Activated naive CD4-positive, alpha-beta T cell treated with anti-CD3 and anti-CD28 coated beads, Interleukin-2, amount 10 ng/mL, durations not matched to agents 7 days and 5 days (primary cell): ENCODE results near the gene GATD1.
A peak's percentile ranks its signal among the peaks of the same experiment; 100 is the strongest.

Source experiments
- CTCF ChIA-PET: fragments of 350-600 bp; sonication (Branson Sonifier 250); formaldehyde crosslinking; loops from one replicate; lab custom pipeline; 2021; ENCODE audit warnings: antibody characterized with exemption; lab: Charles Lee
- DNase-seq: peaks from one replicate; pipeline ENCODE4 v3.0.0-alpha.2; 2020
- H3K27ac Mint-ChIP-seq: one replicate; pipeline ENCODE4 v1.8.0; 2021; ENCODE audit warnings: mild to moderate bottlenecking, moderate library complexity, mixed read lengths
- H3K27me3 Mint-ChIP-seq: one replicate; pipeline ENCODE4 v1.8.0; 2021; ENCODE audit warnings: mild to moderate bottlenecking, mixed read lengths
- H3K36me3 Mint-ChIP-seq: one replicate; pipeline ENCODE4 v1.8.0; 2021; ENCODE audit warnings: mixed read lengths
- H3K4me1 Mint-ChIP-seq: one replicate; pipeline ENCODE4 v1.8.0; 2021; ENCODE audit warnings: mixed read lengths
- H3K4me3 Mint-ChIP-seq: one replicate; pipeline ENCODE4 v1.8.0; 2021; ENCODE audit warnings: mild to moderate bottlenecking, moderate library complexity, mixed read lengths
- H3K9me3 Mint-ChIP-seq: one replicate; pipeline ENCODE4 v1.8.0; 2021; ENCODE audit warnings: mixed read lengths

Gene GATD1

DNA sequence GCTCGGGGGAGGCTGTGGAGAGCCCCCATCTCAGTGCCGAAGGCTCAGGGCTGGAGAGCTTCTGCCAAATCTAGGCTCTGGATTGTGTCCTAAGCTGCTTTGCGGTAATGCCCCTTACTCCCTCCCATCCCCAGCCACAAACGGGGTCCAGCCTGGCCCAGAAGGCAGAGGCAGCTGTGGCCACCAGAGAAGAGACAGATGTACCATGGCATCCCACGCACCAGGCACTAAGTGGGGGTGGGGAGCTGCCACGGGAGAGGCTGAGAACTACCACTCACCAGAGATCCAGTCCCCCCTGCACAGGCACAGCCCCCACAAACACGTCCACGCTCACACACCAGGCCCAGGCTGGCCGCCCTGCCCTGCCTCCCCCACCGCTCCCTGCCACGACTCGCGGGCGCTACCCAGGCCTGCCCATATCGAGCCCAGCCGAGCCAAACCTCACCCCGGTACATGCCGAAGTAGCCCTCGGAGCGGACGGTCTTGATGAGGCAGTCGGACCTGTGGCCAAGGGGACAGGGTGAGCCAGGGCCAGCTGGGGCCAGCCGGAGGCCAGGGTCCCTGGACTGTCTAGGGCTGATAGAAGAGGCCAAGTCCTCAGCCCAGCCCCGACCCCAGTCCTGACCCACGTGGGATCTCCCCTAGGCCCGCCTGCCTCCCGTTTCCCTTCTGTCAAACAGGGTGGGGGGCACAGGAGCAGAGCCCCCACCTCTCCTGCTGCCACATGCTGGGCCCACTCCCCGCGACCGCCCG, 16.9 kb upstream of the GATD1 start:
- Mint-ChIP-seq H3K27me3 (peaks cover 6% of the 10 kb centered on the region), H3K36me3 (peaks cover 10% of the 10 kb centered on the region), H3K4me1 (peaks cover 16% of the 10 kb centered on the region), H3K9me3 (no peaks in the 10 kb centered on the region), H3K27ac (peak overlapping the region; percentile 24), H3K4me3 (peak overlapping the region; percentile 54)
- CTCF ChIA-PET = interaction anchor here (1.2 kb wide), 1 partner anchor 16 kb away, joined by 3 read pairs; no protein-coding TSS in a partner anchor
- no peak for DNase-seq

DNA sequence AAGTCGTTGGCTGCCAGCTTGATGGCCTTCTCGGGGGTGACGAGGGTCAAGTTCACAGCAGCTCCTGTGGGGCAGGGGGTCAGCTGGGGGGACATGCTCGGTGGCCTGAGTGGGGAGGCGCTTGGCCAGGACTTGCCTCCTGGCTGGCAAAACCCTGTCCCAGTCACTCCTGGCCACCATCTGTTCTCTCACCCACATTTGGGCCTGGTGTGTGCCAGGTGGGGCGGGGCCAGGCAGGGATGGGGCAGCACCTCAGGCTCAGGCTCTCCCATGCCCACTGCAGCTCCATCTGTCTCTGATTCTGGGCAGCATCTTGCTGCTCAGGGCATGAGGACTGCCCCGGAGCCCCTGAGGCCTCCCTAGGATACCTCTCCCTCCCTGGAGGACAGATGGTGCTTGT, 16.3 kb upstream of the GATD1 start:
- Mint-ChIP-seq H3K27me3 (peaks cover 7% of the 10 kb centered on the region), H3K27ac (no peak overlapping the region), H3K36me3 (peaks cover 10% of the 10 kb centered on the region), H3K4me3 (peak overlapping the region; percentile 41), H3K9me3 (no peaks in the 10 kb centered on the region), H3K4me1 (peaks cover 20% of the 10 kb centered on the region)
- no peak for DNase-seq
- CTCF ChIA-PET = interaction anchor here (1.2 kb wide), 1 partner anchor 15 kb away, joined by 3 read pairs; no protein-coding TSS in a partner anchor

DNA sequence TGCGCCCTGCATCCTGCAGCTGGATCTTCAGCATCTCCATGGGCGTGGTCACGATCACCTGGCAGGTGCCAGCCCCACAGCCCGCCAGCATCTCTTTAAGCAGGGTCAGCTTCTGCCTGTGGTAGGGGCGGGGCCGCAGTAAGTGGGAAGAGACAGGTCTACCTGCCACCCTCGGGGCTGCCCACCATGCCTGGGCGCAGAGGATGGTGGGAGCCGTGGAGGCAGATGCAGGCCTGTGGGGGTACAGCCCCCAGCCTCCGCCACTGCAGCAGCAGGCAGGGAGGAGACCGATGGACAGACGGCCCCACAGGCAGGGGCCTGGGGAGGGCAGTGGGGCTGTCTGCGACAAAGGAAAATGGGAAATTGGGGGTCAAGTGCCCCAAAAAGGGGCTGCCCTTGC, 15.6 kb upstream of the GATD1 start:
- Mint-ChIP-seq H3K27me3 (peaks cover 7% of the 10 kb centered on the region), H3K9me3 (no peaks in the 10 kb centered on the region), H3K36me3 (peaks cover 10% of the 10 kb centered on the region), H3K27ac (no peak overlapping the region), H3K4me1 (peaks cover 21% of the 10 kb centered on the region), H3K4me3 (no peak overlapping the region)
- CTCF ChIA-PET = interaction anchor here (1.2 kb wide), 1 partner anchor 15 kb away, joined by 3 read pairs; no protein-coding TSS in a partner anchor
- no peak for DNase-seq

DNA sequence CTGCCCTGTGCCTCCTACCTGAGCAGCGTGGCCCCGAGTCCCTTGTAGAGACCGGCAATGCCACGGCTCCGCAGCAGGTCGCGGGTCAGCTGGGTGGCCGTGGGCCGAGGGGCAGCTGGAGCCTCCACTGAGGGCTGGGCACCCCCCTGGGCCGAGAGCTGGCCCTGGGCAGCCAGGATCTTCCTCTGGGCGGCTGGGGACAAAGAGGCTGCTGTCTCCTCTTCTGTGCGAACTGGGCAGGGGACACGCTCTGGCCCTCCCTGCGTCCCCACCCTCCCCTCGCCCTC, 15.2 kb upstream of the GATD1 start:
- DNase-seq = no peak
- H3K27ac Mint-ChIP-seq = no peak overlapping the region
- H3K36me3 Mint-ChIP-seq = peaks cover 10% of the 10 kb centered on the region
- CTCF ChIA-PET = no interaction called here
- H3K4me3 Mint-ChIP-seq = no peak overlapping the region
- peaks cover 22% of the 10 kb centered on the region for H3K4me1 Mint-ChIP-seq
- H3K9me3 Mint-ChIP-seq = no peaks in the 10 kb centered on the region
- H3K27me3 Mint-ChIP-seq = peaks cover 7% of the 10 kb centered on the region

DNA sequence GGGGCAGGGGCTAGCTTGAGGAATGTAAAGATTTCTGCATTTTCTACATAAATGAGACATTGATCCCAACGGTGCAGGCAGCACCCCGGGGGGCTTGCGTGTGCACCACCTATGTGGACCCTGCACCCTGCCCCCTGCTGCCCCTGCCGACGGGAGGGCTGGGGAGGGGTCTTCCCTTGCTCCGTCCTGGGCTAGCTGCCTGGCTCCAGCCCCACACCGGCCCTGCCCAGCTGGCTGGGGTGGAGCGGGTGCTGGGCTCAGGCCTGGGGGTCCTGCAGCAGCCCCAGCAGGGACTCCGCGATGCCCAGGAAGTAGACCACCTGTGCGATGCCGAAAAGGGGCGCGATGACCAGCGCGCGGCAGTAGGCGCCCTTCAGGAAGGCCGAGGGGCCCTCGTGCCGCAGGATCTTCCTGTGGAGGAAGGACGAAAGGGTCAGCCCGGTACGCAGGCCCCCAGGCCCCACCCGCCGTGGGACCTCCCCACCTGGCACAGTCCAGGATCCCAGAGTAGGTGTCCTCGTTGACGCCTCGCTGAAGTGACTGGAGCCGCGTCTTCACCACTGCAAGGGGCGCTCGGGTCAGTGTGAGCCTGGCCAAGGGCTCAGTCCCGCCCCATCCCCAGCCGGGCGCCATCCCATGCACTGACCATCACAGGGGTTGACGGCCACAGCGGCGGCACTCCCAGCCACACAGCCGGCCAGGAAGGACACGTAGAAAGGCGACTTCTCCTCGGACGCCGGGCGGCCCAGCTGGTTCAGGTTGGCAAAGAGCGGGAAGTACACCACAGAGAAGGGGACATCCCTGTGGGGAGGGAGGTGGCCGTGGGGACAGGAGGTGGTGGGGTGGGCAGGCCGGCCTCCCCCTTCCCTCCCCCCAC, 14.6 kb upstream of the GATD1 start:
- Mint-ChIP-seq H3K27ac (no peak overlapping the region), H3K36me3 (peaks cover 10% of the 10 kb centered on the region), H3K4me1 (peaks cover 19% of the 10 kb centered on the region), H3K27me3 (peaks cover 7% of the 10 kb centered on the region), H3K9me3 (no peaks in the 10 kb centered on the region), H3K4me3 (no peak overlapping the region)
- no peak for DNase-seq
- CTCF ChIA-PET = no interaction called here

DNA sequence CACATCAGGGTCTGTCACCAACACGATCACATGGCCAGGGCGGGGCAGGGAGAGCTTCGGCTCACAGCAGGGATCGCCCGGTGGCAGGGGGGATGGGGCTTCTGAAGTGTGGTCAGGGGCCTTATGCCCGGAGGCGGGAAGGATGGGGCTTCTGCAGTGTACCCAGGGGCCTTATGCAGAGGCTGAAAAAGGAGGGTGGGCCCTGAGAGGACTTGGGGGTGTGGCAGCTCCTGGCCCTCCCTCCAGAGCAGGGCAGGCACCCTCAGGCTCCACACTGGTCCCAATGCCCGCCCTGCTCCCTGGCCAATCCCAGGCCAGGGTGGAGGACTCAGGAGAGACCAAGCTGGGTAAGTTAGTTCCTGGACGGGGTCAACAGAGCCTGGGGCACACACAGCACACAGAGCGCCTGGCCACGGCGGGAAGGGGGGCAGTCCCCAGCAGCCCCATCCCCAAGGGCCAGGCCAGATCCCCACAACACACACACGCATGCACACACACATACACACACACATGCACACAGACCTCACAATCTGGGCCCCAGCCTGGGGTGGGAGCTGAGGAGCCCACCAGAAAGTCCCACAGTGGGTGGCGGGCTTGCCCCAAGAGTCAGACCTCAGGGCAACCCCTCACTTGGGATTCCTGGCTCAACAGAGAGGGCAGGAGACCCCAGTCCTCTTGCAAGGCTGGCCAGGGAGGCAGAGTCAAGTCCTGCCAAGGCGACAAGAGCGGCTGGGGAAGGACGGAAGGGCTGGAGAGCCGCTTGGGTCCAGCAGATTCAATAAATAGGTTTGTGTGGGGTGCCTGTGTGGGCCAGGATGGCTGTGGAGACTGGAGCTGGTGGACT, 13.7 kb upstream of the GATD1 start:
- Mint-ChIP-seq H3K27ac (peak overlapping the region; percentile 60), H3K4me3 (no peak overlapping the region), H3K36me3 (peaks cover 10% of the 10 kb centered on the region), H3K27me3 (peaks cover 7% of the 10 kb centered on the region), H3K4me1 (peaks cover 14% of the 10 kb centered on the region), H3K9me3 (no peaks in the 10 kb centered on the region)
- CTCF ChIA-PET = no interaction called here
- DNase-seq = no peak

DNA sequence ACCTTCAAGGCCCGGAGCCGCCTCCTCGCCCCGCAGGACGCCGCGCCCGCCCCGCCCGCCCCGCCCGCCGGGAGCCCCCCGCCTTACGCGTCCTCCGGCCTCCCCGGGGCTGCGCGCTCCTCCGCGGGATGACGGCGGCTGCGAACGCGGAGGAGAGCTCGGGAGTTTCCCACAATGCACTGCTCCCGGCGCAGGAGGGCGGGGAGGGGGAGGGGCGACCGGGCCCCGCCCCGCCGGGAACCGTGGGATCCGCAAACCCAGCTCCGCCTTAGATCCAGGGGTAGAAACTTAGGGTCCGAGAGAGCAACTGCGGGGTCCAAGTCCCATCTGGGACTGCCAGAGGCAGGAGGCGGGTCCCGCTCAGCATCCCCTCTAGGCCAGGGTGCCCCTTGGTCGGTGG, 12.7 kb upstream of the GATD1 start, which contains the start of gene CEND1:
TSS of gene CEND1 (minus strand) at position 148 of the 400 bp plus-strand sequence. CDS start 1,514 bp downstream, outside the sequence.
- Mint-ChIP-seq H3K4me1 (peaks cover 10% of the 10 kb centered on the region), H3K36me3 (peaks cover 10% of the 10 kb centered on the region), H3K4me3 (peak within 1 kb of the TSS; percentile 31), H3K9me3 (no peaks in the 10 kb centered on the region), H3K27me3 (peaks cover 7% of the 10 kb centered on the region), H3K27ac (no peak within 1 kb of the TSS)
- CTCF ChIA-PET = interaction anchor here (1.0 kb wide), 1 partner anchor 12 kb away, joined by 4 read pairs; no protein-coding TSS in a partner anchor
- DNase-seq = peak; percentile 65

DNA sequence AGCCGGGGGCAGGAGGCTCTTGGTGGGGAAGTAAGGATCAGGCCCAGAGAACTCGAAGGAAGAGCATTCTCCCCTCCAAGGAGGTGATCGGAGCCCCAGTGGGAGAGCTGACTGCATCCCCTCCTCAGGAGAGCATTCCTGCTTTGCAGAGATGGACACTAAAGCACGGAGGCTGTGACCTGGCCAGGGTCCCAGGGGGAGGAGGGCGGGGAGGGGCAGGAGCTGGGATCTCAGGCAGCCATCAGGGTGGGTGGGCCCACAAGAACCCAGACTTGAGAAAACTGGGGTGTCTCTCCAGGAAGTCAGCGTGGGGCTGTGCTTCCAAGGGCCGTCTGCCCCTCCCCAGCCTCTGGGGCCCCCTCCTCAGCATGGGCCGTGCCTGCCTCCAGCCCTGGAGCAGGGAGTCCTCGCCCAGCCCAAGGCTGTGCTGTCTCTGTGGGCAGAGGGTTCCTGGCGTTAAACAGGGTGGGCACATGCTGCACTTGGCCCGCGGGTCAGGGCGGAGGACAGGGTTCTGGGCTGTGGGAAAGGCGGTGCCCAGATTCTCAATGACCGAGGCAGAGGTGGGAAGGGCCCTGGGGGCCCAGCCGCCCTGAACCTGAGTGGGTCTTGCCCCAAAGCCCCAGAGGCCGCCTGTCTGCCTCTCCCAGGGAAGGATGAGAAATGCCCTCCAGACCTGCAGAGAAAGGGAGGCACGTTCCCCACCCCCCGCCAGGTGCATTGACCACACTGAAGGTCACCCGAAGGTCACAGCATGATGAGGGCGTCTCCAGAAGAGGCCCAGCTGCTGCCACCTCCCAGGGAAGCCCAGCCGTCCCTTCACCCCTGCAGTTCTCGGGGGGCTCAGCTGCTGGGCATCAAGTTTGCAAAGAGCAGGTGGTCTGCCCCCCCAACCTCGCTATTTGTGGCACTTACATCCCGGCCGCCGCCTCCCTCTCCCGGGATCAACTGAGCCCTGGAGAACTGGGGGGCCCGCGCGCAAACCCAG, 12.0 kb upstream of the GATD1 start:
- no peak overlapping the region for H3K27ac Mint-ChIP-seq

DNA sequence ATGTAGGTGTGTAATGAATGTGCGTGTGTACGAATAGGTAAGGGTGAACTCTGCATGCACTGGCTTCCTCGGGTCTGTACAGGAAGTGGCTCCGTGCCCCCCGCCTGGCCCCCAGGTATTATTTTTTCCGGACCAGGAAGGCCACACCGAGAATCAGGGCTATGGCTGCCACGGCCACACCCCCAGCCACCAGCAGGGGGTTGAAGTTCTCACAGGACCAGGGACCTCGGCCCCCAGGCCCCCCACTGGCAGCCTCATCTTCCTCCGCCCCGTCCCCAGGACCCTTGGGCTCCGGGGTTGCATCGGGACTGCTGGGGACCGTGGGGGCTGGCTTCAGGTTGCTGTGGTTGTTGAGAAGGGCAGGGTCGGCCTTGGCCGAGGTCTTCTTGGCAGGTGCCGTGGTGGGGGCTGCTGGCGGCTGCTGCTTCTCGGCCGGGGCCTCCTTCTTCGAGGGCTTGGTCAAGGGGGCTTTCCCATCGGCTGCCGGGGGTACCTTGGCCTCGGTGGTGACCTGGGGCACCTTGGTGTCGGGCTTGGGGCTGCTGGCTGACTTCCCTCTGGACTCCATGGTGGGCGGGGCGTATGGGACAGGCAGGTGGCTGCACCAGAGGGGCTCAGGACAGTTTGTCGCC, 10.8 kb upstream of the GATD1 start:
- Mint-ChIP-seq H3K27ac (no peak overlapping the region), H3K27me3 (peaks cover 7% of the 10 kb centered on the region), H3K36me3 (peaks cover 12% of the 10 kb centered on the region), H3K9me3 (no peaks in the 10 kb centered on the region), H3K4me1 (peaks cover 6% of the 10 kb centered on the region), H3K4me3 (no peak overlapping the region)
- CTCF ChIA-PET = no interaction called here
- no peak for DNase-seq

More for the DNA sequence above, 12.0 kb upstream of the GATD1 start:
- H3K36me3 Mint-ChIP-seq = peaks cover 12% of the 10 kb centered on the region
- peaks cover 7% of the 10 kb centered on the region for H3K27me3 Mint-ChIP-seq
- no peaks in the 10 kb centered on the region for H3K9me3 Mint-ChIP-seq
- DNase-seq = no peak
- CTCF ChIA-PET = interaction anchor here (1.0 kb wide), 1 partner anchor 11 kb away, joined by 4 read pairs; no protein-coding TSS in a partner anchor
- no peak overlapping the region for H3K4me3 Mint-ChIP-seq
- H3K4me1 Mint-ChIP-seq = peaks cover 6% of the 10 kb centered on the region

DNA sequence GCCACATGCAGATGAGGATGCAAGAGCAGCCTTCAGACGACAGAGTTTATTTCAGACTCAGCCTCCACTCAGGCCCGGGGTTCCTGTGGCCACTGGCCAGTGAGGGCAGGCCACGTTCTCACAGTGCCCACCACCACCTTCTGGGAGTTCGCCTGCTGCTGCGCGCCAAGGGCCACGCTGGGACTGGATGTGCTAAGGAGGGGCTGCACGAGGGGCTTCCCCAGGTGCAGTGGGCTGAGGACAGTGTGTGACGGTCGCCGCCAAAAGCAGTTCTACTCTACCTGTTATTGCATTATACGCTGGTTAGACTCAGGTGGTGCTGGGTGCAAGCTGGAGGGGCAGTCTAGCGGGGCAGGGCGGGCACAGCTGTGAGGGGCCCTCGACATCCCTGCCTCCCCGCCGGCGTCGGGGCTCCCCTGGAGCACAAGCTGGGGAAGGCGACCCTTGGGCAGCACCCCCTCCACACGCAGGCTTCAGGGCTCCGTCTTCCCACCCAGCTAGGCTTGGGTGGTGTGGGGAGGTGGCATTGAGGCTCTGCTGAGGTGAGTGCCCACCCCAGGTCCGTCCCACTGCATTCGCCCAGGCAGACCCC, 9.9 kb upstream of the GATD1 start:
- no peak overlapping the region for H3K27ac Mint-ChIP-seq
- H3K4me1 Mint-ChIP-seq = peaks cover 6% of the 10 kb centered on the region
- CTCF ChIA-PET = no interaction called here
- H3K27me3 Mint-ChIP-seq = peaks cover 7% of the 10 kb centered on the region
- H3K36me3 Mint-ChIP-seq = peaks cover 12% of the 10 kb centered on the region
- no peak for DNase-seq
- H3K9me3 Mint-ChIP-seq = no peaks in the 10 kb centered on the region
- H3K4me3 Mint-ChIP-seq = no peak overlapping the region

DNA sequence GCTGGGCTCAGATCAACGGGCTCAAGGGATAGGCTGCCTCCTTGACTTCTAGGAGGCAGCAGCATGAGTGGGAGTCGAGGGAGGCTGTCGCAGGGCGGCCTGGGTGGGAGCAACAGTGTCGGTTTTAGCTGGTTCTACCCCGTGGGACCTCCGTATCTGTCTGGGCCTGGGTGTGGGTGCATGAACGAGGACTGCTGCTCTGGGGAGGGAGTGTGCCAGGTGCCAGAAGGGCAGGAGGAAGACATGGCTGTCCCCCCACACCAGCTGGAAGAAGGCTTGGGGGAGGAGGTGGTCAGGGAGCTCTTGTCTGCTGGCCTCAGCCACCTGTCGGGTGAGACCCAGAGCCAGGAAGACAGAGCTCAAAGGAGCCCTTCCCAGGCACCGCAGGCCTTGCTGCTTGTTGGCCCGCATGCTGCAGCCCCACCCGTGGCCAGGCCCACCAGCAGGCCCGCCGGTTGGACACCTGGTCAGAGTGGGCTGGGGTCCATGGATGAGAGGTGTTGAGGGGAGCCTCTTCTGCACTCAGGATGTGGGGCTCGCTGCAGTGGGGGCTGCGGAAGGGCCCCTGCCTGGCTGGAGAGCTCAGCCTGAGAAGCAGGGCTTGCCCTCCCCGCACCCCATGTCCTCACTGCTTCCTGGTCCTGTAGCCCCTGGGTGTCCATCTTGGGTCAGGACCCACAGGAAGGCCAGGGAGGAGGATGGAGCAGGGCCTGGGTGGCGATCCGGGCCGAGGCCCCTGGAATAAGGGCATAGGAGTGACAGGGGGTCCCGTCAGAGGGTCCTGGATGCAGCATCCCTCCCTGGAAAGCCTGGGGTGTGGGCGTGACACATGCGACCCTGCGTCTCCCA, 9.2 kb upstream of the GATD1 start:
- peaks cover 7% of the 10 kb centered on the region for H3K27me3 Mint-ChIP-seq
- H3K9me3 Mint-ChIP-seq = no peaks in the 10 kb centered on the region
- H3K4me3 Mint-ChIP-seq = no peak overlapping the region
- CTCF ChIA-PET = no interaction called here
- no peak for DNase-seq
- H3K4me1 Mint-ChIP-seq = peaks cover 6% of the 10 kb centered on the region
- no peak overlapping the region for H3K27ac Mint-ChIP-seq
- H3K36me3 Mint-ChIP-seq = peaks cover 12% of the 10 kb centered on the region

DNA sequence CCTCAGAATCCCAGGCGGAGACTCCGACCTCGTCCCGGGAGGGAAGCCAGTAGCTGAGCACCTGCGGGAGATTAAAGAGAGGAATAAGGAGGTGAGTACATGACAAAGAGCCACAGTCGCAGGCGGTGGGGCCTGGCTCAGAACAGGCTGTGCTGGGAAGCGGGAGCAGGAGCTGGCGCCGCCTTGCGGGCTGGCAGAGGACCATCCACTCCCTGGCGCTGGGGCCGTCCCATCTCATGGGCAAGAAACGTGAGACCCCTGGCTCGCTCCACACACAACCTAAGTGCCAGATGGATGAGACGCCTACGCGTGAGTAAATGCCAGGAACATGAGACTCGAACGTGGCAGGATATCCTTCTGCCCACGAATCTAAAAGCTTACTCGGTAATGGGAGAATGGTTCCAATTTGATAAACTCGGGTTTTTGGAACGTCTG, 6.3 kb upstream of the GATD1 start:
- Mint-ChIP-seq H3K27me3 (no peaks in the 10 kb centered on the region), H3K27ac (no peak overlapping the region), H3K9me3 (no peaks in the 10 kb centered on the region), H3K36me3 (peaks cover 14% of the 10 kb centered on the region), H3K4me1 (peaks cover 21% of the 10 kb centered on the region), H3K4me3 (no peak overlapping the region)
- no peak for DNase-seq
- CTCF ChIA-PET = no interaction called here
